Epithelial cell of esophagus (primary cell): ENCODE data around the gene CAPN15.
"Not testable (repeated sequence)": the region's sequence is repeated elsewhere in the genome, so short reads cannot be mapped to it uniquely, and the experiment has no call there.

ENCODE experiments used
- DNase-seq: peaks from one replicate; pipeline ENCODE4 v3.0.0; 2010; ENCODE audit warnings: low read depth
- H3K4me3 ChIP-seq: 2 replicates; pipeline ENCODE4 v1.5.1; 2011; ENCODE audit warnings: mild to moderate bottlenecking, low read length, control low read depth
- TF ChIP-seq, protein P1 (sequence below): IDR thresholded peaks from 2 replicates; pipeline ENCODE4 v1.5.1; 2011; ENCODE audit warnings: low read depth, mild to moderate bottlenecking, low read length, control low read depth, inconsistent platforms; ENCODE audit not compliant: insufficient read depth; ENCODE audit errors: missing control alignments

CAPN15 gene

DNA sequence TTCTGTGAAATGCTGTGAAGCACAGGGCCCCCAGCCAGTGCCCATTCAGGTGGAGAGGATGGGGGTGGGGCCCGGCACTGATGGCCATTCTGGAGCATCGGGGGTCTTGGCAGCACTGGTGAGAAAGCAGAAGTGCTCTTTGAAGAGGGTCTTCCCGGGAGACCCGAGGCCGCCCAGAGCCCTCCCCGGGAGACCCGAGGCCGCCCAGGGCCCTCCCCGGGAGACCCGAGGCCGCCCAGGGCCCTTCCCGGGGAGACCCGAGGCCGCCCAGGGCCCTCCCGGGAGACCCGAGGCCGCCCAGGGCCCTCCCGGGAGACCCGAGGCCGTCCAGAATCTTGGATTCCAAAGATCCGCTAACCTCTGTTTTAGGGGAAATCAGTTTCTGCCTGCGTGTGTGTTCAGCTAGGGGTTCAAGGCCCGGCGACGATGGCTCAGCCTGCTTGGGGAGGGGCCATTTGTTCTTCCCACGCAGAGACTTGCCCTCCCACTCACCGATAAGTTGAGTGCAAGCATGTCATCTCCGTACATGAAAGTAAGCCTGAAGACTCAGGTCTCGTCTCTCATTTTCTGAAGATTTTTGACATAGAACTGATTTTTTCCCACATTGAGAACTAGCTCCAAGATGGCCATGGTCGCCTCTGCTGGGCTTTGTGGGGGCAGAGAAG is 35.2 kb upstream of the CAPN15 start:
- no peak for DNase-seq
- no peak overlapping the region for H3K4me3 ChIP-seq
- TF ChIP-seq, protein P1, sequence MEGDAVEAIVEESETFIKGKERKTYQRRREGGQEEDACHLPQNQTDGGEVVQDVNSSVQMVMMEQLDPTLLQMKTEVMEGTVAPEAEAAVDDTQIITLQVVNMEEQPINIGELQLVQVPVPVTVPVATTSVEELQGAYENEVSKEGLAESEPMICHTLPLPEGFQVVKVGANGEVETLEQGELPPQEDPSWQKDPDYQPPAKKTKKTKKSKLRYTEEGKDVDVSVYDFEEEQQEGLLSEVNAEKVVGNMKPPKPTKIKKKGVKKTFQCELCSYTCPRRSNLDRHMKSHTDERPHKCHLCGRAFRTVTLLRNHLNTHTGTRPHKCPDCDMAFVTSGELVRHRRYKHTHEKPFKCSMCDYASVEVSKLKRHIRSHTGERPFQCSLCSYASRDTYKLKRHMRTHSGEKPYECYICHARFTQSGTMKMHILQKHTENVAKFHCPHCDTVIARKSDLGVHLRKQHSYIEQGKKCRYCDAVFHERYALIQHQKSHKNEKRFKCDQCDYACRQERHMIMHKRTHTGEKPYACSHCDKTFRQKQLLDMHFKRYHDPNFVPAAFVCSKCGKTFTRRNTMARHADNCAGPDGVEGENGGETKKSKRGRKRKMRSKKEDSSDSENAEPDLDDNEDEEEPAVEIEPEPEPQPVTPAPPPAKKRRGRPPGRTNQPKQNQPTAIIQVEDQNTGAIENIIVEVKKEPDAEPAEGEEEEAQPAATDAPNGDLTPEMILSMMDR: no peak

DNA sequence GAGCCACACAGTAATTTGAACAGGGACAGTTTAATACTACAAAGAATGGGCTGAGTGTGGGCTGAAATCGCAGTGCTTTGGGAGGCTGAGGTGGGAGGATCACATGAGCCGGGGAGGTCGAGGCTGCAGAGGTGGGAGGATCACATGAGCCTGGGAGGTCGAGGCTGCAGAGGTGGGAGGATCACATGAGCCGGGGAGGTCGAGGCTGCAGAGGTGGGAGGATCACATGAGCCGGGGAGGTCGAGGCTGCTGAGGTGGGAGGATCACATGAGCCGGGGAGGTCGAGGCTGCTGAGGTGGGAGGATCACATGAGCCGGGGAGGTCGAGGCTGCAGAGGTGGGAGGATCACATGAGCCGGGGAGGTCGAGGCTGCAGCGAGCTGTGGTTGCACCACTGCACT is 32.8 kb upstream of the CAPN15 start:
- DNase-seq, H3K4me3 ChIP-seq: not testable (repeated sequence)

DNA sequence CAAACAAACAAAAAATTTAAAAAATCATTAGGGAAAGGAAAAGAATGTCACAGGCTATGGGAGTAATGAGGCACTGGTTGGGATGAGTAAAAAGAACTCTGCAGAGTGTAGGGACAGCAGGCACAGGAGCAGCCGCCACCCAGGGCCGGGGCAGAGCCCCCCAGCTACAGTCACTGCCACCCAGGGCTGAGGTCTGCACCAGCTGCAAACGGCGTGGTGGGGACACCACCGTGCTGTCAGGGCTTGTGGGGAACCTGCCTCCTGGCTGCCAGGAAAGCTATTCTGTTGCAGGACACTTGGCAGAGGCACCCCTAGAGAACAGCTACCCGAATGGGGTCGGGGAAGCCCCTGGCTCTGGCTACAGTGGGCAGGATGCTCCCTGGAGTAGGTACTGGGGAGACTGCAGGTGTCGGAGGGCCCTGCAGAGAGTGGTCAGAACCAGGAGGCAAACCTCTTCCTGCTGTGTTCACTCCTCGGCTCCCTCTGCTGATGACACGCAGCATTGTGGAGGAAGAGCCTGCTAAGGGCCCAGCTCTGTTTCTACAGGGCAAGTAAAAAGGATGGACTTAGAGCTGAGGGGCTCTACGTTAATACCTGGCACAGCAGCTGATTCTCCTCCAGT is 32.3 kb upstream of the CAPN15 start:
- peak; percentile 59 for DNase-seq
- no peak overlapping the region for H3K4me3 ChIP-seq
- TF ChIP-seq, protein P1: peak; percentile 63

DNA sequence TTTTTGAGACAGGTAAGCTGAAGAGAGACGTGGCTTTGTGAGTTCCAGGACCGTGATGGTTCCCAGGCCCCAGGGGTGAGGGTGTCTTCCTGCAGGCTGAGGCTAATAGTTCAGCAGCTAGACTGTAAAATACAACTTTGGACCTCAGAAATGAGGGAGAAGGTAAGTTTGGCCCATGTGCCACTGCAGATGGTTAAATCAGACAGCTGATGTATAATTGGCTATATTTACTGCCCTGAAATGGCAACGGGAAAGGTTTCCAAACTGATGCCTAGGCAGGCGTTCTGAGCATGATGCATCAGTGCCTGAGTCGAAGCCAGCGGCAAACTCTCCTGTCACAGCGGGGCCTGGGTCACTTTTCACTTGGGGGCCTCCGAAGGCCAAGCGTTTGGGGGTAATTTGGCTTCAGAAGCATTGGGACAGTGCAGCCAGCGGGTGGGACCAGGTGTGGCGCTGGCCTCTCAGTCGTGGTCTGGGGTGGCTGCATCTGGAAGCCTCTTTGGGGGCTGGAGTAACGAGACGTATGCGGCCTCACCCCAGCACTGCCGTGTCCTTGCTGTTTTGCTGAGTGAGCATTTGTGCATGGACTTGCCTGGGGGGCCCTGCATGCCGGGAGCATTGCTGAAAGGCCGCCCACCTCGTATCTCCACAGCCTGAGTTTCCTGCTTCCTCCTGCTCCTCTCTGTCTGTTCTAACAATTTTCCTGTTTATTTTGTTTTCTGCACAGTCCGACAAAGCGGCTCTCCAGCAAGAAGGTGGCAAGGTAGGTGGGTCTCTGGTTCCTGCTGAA is 31.2 kb upstream of the CAPN15 start:
- H3K4me3 ChIP-seq: no peak overlapping the region
- TF ChIP-seq, protein P1: no peak
- DNase-seq: no peak

DNA sequence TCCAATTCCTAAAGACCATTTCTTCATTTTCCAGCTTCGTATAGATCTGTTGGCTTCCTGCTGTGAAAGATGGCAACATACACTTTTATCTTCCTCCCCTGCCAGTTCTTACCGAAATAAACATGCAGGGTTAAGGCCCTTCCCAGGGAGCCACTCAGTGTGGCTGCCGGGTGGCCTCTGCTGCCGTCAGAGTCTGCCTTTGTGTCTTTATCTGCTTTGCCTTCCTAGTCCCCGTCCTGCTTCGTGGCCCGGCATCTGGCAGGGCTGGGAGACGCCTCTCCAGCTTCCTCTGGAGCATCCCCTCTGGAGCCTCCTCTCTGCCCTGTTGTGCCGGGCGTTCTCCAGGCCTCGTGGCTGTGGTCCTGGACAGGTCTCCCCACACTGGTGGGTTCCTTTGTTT is 30.3 kb upstream of the CAPN15 start:
- DNase-seq: no peak
- TF ChIP-seq, protein P1: no peak
- no peak overlapping the region for H3K4me3 ChIP-seq

DNA sequence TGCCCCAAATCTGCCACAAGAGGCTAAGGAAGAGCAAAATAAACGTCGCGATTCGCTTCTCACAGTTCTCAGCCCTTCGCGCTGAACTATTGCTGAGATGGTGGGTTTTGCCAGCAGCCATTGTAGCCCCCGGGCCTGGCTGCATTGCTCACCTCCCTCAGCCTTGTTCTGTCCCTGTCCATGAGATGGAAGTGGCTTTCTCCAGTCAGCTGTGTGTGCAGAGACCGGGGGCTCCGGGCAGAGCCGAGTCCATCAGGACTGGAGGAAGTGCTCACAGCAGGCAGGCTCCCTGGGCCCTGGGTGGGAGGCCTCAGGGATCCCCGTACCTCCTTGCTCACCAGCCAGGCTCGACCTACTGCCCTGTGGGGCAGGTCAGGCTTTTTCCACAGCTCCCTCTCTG is 27.6 kb upstream of the CAPN15 start:
- no peak for DNase-seq
- TF ChIP-seq, protein P1: no peak
- H3K4me3 ChIP-seq: no peak overlapping the region

DNA sequence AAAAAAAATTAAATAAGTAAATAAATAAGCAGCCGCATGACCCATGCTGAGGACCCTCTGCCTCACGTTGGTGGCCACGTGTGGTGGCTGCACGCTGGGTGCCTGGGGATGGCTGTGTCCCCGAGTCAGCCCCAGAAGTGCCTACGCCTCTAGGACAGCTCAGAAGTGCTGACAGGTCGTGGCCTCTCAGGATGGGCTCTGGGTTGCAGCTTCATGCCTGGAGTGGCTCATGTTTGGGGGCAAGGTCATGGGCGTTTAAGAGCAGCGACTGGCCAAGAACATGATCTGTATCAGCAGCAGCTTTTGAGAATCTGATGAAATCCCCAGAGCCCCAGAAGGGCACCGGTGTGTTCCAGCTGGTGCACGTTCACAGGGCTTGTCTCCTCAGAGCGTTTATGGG is 26.8 kb upstream of the CAPN15 start:
- DNase-seq: no peak
- no peak overlapping the region for H3K4me3 ChIP-seq
- TF ChIP-seq, protein P1: no peak
